ENCODE data around the gene NUDT1.

NUDT1 gene

DNA sequence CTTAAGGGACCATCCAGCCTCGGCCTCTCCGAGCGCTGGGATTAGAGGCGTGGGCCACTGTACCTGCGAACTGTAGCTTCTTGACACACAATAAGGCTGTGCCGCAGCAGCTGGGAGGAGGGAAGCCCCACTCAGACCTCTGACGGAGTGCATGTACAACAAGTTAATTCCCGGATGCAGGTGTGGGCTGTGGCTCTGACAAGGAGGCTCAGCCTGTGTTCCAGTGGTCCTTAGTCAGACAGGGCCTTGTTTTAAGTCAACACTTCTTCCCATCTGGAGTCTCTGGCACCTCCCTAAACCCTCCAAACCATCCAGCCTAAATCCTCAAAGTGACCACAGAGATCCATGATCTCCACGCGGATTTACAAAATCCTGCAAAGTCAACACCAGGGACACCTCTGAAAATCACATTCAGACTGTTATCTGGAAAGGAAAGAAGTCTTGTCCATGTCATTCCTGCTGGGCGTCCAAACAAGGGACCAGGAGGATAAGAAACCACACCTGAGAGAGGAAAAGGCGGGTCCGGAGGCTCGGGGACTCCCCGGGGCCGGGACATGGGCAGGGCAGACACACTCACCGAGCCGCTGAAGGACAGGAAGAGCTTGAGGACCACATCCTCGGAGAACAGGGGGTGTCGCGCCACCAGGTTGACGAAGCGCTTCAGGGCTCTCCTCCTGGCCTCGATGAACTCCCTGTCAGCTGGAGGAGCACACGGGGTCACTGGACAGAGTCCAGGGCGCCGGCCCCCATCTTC, 29.4 kb downstream of the NUDT1 start:
- no peak for DNase-seq

DNA sequence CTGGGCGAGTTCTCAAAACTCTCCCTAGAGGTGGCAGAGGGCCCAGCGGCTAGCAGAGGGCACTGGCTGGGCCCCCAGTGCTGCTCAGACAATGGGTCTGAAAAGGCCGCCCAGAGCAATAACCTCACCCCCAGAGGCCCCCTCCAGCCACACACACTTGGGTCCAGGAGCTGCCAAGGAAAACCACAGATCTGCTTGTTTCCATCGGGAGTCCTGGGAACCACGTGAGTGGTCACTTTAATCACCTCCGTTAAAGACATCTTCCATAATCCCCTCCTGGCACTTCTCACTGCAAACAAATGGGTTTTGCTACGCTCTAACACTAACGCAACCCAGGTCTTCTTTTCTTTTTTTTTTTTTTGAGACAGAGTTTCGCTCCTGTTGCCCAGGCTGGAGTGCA, 30.0 kb downstream of the NUDT1 start:
- DNase-seq = no peak

DNA sequence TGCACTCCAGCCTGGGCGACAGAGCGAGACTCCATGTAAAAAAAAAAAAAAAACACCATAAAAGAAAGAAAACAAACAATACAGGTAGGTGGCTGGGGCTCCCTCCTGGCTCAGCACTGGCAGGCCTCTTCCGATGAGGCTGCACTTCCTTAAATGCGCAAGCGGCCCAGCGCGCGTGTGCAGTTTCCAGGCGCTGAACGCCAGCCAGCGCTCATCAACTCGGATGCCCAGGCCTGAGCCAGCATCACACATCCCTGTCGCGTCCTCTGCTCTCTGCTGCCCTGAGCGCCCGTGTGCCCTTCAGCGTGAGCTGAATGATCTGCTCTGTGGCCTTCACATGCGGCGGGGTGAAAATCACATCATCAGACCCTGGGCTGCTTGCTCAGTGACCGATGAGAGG, 31.8 kb downstream of the NUDT1 start:
- DNase-seq = no peak

DNA sequence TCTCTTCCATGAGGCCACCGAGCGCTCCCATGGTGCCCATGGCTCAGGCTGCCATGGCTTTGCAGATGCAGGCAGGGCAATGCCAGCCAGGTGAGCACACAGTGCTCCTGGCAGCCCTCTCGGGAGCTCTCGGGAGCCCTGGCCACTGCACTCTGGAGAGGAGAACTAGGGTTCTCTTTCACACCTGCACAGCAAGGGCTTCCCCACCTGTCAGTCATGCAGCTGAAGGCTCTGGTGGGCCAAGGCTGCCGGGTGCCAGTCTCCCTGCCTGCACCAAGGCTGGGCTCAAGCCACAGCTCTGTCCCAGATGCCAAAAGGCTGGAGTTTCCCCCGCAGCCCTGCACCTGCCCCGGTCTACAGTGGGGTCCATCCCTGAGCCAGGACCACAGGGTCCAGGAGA, 32.6 kb downstream of the NUDT1 start:
- no peak for DNase-seq

DNA sequence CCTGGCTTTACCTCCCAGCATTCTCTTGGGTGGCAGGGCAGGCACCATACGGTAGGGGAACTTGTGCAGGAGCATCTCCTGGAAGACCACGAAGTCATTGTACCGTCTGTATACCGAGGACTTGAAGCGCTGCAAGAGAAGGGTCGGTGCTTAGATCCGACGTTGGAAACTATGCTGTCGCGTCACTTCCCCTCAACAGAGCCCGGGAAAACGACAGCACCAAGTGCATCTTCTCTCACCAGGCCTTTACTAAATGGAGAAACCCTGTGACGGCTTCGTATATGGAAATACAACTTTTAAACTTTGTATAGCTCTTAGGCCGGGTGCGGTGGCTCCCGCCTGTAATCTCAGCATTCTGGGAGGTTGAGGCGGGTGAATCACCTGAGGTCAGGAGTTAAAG, 33.1 kb downstream of the NUDT1 start:
- no peak for DNase-seq

DNA sequence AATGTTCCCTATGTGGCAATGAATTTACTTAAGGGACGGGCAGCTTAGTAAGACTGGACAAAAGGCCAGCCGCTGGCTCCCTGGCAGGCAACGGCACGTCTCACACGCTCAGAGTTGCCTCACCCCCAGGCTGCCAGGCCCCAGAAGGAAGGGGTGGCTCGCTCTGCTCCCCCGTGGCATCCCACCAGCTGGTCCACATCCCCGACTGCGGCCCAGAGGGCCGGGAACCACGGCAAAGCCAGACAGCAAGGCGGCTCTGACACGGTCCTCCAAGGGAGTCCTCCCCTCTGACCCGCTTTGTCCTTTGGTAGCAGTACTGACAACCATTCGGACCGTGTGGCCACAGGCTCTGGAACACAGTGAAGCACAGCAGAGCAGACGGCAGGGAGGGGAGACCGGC, 34.1 kb downstream of the NUDT1 start:
- no peak for DNase-seq

DNA sequence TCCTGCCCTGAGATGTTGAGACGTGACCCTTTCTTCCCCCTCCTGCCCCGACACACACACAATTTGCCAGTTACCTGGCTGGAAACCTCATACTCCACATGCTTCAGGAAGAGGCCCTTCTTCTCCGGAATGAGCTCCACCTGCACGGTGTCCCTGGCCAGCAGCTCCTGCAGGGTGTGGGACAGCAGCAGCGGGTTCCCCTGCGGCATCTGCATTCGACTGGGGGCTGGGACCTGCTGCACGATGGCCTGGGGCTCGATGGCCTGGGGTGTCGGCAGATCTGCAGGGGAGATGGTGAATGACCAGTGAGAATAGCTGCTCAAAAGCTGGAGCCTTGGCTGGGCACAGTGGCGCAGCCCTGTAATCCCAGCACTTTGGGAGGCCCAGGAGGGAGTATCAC, 36.0 kb downstream of the NUDT1 start:
- no peak for DNase-seq

DNA sequence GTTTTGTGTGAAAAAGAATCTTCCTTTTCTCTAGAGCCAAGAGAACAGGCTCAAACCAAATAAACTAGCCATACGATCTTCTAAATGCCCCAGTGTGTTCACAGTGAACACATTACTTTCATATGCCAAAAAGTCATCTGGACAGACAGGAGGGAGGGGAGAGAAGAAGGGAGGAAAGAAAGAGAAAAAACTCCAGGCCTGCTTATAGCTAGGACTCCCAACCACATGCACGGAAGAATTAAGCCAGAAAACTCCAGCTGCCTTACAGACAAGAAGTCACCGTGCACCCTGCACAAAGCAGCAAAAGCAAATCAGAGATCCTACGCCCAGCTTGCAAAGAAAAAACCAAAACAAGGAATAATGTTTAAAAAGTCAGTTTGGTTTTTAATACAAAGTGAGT, 37.9 kb downstream of the NUDT1 start:
- DNase-seq = no peak

DNA sequence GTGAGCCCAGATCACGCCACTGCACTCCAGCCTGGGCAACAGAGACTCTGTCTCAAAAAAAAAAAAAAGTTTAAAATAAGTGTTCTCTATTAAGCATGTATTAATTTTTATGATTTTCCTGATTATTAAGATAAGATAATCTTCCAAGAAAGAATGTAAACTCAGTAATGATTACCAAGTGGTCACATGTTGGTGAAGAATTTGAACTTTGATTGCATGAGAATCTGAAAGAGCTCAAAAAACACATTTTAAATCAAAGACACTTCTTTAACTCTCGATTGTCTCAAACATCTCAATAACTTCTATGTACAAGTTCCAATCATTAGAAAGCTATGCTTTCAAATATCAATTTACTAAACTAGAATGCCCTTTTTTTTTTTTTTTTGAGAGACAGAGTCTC, 38.4 kb downstream of the NUDT1 start:
- DNase-seq = no peak

DNA sequence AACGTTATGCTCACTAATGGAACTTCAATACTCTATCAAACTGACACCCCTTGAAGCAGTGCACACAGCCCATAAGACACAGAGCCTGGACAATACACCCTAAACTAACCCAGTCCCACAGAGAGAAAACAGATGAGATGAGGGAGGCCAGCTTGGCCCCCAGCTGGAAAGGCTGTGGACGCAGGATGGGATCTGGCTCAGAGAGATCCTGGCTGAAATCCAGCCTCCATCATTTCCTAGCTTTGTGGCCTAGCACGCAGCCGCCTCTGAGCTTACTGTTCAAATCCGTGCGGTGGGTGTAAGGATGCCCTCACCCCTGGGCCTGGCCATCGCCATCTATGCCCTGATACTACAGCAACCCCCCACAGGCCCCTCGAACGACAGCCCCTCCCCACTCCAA, 39.5 kb downstream of the NUDT1 start:
- DNase-seq = no peak

DNA sequence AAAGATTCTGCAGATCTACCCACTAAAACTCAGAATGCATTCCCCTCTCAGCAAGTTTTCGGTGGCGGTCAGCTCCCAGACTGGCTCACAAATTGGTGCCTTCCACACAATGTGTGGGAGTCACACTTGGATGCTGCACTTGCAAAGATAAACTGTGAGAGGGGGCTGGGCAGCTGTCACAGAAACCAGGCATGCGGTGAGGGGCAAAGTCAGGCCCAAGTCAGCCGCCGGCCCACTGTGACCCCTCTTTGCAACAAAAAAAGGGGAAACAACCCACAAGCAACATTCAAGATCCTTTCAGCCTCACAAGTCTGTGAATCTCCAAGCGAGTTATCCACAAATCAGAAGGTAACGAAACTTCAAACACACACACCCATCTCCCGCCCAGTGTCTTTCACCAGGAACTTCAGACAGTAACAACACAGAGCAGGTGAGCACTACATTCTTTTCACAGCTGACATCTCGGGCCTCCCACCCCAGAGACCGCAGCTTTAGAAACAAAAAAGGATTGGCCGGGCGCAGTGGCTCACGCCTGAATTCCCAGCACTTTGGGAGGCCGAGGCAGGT, 40.2 kb downstream of the NUDT1 start:
- no peak for DNase-seq

DNA sequence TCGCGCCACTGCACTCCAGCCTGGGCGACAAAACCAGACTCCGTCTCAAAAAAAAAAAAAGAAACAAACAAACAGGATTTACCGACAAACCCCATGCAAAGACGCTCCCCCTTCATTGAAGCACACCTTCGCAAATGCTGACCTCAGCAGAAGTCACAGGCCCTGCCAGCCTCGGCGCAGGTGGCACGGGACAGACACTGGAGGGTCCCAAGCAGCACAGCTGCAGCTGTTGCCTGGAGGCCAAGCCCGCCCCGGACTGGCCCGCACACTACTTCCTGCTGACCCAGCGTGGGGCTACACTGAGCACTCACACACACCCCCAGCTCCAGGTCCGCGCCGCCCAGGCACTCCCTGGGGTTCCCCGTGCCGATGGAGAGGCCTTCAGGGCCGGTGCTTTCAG, 41.0 kb downstream of the NUDT1 start:
- DNase-seq = no peak

DNA sequence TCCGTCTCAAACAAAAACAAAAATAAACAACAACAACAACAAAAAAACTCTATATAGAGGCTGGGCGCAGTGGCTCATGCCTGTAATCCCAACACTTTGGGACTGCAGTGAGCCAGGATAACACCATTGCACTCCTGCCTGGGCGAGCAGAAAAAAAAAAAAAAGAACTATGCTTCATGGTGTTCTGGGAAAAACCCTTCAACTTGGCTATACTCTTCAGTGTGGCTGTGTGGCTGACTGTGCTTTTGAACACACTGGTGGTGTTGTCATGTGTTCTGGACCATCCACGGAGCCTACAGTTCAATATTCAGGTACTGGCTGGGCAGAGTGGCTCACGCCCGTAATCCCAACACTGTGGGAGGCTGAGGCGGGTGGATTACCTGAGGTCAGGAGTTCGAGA, 45.7 kb downstream of the NUDT1 start:
- no peak for DNase-seq

DNA sequence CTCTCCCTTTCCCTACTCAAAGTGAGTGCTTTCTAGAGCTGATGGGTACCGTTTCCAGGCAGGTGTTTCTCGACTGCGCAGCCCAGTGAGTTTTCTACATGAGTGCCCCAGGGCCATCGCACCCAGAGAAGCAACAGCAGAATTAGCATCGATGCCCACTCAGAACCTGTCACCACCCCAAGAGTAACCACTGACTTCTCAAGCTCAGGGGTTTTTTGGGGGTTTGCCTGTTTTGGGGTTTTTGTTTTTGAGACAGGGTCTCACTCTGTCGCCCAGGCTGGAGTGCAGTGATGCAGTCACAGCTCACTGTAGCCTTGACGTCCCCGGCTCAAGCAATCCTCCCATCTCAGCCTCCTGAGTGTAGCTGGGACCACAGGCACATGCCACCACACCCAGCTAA, 46.5 kb downstream of the NUDT1 start:
- DNase-seq = no peak

DNA sequence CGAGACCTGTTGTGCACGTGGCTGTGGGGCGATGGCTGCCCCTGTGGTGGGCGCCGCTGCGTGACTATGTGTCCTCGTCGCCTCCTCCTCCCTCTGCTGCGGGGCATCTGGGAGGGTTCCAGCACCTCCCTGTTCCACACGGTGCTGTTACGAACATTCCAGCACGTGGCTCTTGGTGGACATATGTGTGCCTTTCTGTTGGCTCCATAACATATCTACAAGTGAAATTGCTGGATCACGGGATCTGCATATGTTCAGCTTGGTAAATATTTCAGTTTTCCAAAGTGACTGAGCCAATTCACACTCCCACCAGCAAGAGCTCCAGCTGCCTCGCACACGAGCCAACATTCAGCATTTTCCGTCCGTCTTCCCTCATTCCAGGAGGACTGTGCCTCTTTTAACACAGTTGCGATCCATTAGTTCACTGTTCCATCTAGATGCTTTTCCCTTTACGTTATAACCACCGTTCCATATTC, 47.1 kb downstream of the NUDT1 start:
- no peak for DNase-seq

DNA sequence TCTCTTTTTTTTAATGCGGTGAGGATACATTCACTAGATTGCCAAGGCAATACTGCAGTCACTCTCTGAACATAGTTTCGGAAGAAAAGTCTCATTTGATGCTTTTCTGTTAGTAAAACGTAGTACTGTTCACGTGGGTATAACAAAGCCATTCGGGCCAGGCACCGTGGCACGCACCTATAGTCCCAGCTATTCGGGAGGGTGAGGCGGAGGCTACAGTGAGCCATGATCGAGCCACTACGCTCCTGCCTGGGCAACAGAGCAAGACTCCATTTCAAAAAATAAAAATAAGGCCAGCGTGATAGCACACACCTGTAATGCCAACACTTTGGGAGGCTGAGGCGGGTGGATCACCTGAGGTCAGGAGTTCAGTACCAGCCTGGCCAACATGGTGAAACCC, 47.6 kb downstream of the NUDT1 start:
- no peak for DNase-seq

DNA sequence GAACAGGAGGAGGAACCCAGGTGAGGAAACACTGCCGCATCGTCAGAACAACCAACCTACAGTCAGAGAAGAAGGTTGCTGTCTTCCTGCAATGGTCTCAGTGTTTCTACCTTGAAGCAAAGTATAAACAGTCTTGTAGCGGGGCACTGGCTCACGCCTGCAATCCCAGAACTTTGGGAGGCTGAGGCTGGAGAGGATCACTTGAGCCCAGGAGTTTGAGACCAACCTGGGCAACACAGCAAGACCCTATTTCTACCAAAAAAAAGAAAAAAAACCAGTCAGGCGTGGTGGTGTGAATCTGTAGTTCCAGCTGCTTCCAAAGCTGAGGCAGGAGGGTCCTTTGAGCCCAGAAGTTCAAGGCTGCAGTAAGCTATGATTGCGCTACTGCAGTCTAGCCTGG, 48.9 kb downstream of the NUDT1 start:
- no peak for DNase-seq

DNA sequence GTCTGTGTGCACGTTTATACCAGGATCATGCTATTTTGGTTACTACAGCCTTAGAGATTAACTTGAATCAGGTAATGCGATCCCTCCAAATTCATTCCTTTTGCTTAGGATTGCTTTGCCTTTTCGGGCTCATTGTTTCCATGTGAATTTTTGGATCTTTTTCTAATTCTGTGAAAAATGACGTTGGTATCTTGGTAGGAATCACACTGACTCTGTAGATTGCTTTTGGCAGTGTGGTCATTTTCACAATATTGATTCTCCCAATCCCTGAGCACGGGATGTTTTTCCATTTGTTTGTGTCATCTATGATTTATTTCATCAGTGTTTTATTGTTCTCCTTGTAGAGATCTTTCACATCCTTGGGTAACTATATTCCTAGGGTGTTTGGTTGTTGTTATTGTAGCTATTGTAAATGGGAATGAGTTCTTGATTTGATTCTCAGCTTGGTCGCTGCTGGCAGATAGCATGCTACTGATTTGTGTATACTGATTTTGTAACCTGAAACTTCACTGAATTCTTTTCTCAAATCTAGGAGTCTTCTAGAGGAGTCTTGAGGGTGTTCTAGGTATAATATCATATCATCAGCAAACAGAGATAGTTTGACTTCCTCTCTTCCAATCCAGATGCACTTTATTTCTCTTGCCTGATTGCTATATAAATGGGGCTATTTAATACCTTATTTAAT, 54.1 kb downstream of the NUDT1 start:
- DNase-seq = no peak

DNA sequence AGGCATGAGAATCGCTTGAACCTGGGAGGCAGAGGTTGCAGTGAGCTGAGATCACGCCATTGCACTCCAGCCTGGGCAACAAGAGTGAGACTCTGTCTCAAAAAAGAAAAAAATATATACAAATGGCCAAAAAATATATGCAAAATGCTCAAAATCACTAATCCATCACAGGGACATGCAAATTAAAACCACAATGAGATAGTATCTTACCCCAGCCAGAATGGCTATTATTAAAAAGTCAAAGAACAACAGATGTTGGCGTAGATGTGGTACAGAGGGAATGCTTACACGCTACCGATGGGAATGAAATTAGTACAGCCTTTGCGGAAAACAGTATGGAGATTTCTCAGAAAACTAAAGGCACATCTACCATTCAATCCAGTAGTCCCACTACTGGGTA, 54.8 kb downstream of the NUDT1 start:
- no peak for DNase-seq

DNA sequence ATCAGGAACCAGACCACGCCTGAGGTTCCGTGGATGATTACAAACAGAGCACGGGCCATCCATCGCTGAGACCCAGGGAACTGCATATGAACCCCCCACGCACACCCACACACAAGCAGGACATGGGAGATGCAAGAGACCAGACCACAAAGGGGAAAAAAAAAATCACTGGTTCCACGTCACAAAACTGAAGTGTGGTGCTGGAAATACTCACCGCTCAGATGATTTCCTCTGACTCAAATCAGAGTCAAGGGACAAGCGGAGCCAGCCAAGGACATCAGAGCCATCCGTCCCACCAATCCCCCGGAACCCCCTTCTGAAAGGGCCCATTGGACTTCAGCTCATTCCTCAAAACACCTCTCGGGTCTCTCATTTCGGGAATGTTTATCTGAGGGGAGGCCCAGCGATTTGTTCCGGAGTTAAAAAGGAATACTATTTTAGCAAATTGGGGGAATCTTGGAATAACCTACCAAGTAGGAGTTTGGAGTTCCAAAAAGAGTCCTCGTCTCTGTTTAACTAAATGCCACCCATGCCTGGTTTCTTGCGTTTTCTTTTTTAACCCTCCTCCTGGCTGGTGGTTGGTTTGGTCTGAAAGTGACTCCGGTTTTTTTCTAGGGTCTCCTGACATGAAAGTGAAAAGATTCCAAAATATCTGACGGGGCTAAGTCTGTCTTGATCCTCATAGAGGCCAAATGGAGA, 57.3 kb downstream of the NUDT1 start:
- no peak for DNase-seq

DNA sequence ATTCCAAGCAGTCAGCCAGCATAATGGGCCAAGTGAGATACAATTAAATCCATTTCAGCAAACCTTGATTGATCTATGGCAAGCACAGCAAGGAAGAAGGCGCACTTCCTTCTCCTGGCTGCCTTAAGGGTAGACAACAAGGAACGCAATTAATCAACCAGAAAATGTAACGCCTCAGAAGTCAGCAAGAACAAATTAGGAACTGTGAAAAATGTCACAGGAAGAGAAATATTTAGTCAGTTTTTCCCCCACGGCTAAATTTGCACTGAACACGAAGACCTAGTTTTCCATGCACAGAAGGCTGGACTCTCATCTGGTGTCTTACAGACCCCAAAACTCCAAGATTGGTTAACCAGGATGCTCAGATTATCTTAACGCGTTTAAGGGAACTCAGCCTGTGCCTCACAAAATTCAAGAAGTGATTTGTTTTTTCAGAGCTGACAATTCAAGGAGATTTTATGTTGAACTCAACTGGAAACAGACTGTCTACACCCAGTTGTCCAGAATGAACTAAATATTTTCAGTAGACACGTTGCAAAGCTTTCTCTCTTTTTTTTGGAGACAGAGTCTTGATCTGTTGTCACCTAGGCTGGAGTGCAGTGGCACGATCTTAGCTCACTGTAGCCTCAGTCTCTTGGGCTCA, 58.0 kb downstream of the NUDT1 start:
- DNase-seq = peak in 1 of 2 experiments; percentile 15
